Adipocyte (in vitro differentiated cells): ENCODE results near the gene NR4A1.
A peak's percentile ranks its signal among the peaks of the same experiment; 100 is the strongest.

Experiments
- DNase-seq: peaks from one replicate; pipeline ENCODE4 v3.0.0-alpha.2; 2015; ENCODE audit warnings: low read depth
- H3K27me3 ChIP-seq: replicated peaks from 2 replicates; pipeline ENCODE4 v1.7.0; 2013; ENCODE audit warnings: mild to moderate bottlenecking, low read length, moderate library complexity; ENCODE audit not compliant: control insufficient read depth, insufficient read depth
- H3K36me3 ChIP-seq: 2 replicates; pipeline ENCODE4 v1.7.0; 2013; ENCODE audit warnings: low read length, mild to moderate bottlenecking, moderate library complexity; ENCODE audit not compliant: control insufficient read depth, insufficient read depth, severe bottlenecking
- H3K4me1 ChIP-seq: 2 replicates; pipeline ENCODE4 v1.7.0; 2013; ENCODE audit warnings: mild to moderate bottlenecking, low read length, moderate library complexity; ENCODE audit not compliant: control insufficient read depth, insufficient read depth
- H3K4me3 ChIP-seq: 2 replicates; pipeline ENCODE4 v1.7.0; 2013; ENCODE audit warnings: mild to moderate bottlenecking, low read length, moderate library complexity
- H3K9ac ChIP-seq: 2 replicates; pipeline ENCODE4 v1.7.0; 2013; ENCODE audit warnings: mild to moderate bottlenecking, low read length, moderate library complexity
- H3K9me3 ChIP-seq: 2 replicates; pipeline ENCODE4 v1.7.0; 2013; ENCODE audit warnings: mild to moderate bottlenecking, low read length, moderate library complexity; ENCODE audit not compliant: control insufficient read depth

Gene NR4A1

DNA sequence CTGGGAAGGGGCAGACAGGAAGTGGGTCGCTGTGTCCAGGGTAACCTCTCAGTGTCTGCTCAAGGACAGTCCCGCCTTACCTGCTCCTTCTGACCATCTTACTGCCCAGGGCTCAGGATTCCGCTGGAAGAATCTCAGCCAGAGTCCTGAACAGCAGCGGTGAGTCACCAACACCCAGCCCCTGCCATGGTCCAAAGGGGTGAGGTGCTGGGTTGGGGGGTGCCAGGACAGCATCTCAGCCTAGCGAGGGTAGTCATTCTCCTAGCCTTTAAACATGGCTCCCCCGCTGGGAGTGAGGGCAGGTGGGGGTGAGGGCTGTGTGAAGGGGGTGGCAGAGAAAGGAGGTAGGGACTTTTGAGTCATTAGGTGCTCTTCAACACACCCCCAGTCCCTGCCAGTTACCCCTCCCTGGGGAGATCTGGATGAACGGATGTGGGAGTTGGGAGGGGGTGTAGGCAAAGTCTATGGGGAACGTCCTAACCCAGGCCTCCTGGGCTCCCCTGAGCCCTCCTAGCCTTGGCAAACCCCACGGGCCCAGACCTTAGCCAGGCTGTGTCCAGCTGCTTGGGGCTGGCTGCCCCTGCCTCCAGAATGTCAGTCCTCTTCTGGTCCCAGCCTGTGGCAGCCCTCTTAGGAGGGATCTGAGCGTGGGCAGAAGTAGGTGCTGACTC, 42.0 kb upstream of the NR4A1 start:
- H3K4me3 ChIP-seq = peak overlapping the region; percentile 10
- H3K4me1 ChIP-seq = peaks cover 33% of the 10 kb centered on the region
- no peaks in the 10 kb centered on the region for H3K27me3 ChIP-seq
- no peak for DNase-seq
- H3K9me3 ChIP-seq = no peaks in the 10 kb centered on the region
- H3K36me3 ChIP-seq = peaks cover 8% of the 10 kb centered on the region
- peak overlapping the region; percentile 83 for H3K9ac ChIP-seq

DNA sequence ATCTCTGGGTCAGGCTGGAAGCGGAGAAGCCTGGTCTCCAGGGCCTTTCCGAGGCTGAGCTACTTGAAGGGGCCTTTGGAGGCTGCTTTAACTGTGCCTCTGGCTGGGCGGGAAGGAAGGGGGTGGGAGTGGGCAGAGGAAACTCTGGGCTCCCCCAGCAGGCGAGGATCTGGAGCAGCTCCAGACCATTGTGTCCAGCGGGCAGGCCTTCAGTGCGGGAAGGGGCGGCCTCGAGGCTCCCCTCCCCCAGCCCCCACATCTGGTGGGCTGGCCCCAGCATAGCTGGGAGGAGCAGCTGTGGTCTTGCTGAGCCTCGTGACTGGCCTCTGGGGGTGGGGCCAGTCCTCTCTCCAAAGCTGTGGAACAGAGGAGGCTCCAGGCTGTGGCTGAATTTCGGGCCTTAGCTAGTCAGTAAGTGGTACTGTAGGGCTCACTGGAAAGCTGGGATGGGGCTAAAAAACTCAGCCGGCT, 41.1 kb upstream of the NR4A1 start:
- H3K9me3 ChIP-seq = no peaks in the 10 kb centered on the region
- H3K4me1 ChIP-seq = peaks cover 33% of the 10 kb centered on the region
- peak overlapping the region; percentile 83 for H3K9ac ChIP-seq
- H3K36me3 ChIP-seq = peaks cover 11% of the 10 kb centered on the region
- no peaks in the 10 kb centered on the region for H3K27me3 ChIP-seq
- H3K4me3 ChIP-seq = peak overlapping the region; percentile 43
- peak; percentile 88 for DNase-seq

DNA sequence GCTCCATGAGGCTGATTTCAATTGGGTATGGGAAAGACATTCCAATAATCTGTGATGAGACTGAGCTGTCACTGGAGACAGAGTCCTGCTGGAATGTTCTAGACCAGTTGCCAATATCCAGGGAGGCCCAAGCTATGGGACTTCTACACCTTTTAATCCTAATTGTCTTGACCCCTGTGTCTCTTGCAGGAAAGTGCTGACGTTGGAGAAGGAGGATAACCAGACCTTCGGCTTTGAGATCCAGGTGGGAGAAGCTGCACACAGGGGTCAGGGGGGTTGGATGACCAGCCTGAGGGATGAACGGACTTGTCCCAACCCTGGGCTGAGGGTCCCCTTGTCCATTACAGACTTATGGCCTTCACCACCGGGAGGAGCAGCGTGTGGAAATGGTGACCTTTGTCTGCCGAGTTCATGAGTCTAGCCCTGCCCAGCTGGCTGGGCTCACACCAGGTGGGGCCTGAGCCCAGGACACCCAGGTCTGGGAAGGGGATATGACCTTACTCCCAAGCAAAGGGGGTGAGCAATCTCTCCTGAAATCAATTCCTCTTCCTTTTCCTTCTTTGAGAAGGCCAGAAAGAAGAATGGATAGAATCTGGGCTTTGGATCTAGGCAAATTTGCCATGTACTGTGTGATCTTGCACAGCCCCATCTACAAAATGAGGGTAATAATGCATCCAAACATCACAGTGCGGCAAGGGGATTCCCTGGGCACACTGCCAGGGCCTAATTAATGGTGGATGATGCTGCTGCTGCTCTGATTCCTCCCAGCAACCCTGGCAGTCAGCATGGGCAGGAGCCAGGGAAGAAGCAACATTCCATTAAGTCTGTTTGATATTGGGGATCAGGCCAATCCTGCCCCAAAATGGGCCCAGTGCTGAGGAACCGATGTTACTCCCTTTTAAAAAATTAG, 40.3 kb upstream of the NR4A1 start:
- Histone ChIP-seq H3K27me3 (no peaks in the 10 kb centered on the region), H3K4me3 (peak overlapping the region; percentile 38), H3K36me3 (peaks cover 11% of the 10 kb centered on the region), H3K4me1 (peaks cover 33% of the 10 kb centered on the region), H3K9ac (peak overlapping the region; percentile 83), H3K9me3 (no peaks in the 10 kb centered on the region)
- DNase-seq = no peak

DNA sequence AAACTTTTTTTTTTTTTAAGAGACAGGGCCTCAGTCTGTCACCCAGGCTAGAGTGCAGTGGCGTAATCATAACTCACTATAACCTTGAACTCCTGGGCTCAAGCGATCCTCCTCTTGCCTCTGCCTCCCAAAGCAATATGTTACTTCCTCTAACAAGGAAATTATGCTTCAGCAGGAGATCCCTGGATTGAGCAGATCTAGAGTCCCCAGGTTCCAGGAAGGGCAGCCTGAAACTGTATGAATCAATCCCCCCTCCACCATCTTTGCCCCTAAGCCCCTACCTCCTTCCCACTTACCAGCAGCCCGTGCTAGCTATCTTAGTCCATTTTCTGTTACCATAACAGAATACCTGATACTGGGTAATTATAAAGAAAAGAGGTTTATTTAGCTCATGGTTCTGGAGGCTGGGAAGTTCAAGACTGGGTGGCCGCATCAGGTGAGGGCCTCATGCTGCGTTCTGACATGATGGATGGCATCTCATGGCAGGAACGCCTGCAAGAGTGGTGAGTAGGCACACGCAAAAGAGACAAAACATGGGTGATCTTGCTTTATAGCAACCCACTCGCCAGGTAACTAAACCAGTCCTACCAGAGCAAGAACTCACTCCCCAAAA, 39.5 kb upstream of the NR4A1 start:
- Histone ChIP-seq H3K9ac (no peak overlapping the region), H3K4me1 (peaks cover 30% of the 10 kb centered on the region), H3K36me3 (peaks cover 11% of the 10 kb centered on the region), H3K9me3 (no peaks in the 10 kb centered on the region), H3K27me3 (no peaks in the 10 kb centered on the region), H3K4me3 (no peak overlapping the region)
- DNase-seq = no peak

DNA sequence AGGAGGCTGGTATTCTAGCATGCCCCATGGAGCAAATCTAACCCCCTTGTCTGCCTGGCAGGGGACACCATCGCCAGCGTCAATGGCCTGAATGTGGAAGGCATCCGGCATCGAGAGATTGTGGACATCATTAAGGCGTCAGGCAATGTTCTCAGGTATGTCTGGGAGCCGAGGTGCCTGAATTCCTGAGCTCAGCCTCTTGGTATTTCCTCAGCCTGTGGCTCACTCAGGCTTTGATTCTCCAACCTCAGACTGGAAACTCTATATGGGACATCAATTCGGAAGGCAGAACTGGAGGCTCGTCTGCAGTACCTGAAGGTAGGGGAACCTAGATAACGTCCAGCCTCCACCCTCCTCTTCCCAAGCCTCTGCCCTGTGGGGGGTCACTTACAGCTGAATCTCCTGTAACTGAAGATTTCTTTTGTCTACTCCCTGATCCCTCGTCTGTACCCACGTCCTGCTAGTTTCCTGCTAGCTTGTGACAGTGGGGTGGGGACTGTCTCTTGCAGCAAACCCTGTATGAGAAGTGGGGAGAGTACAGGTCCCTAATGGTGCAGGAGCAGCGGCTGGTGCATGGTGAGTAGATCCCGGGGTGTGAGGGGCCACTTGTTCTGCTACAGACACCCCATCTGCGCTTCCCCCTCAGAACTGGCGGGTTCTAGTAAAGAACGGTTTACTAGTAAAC, 37.5 kb upstream of the NR4A1 start:
- no peaks in the 10 kb centered on the region for H3K9me3 ChIP-seq
- no peaks in the 10 kb centered on the region for H3K27me3 ChIP-seq
- H3K4me3 ChIP-seq = no peak overlapping the region
- H3K4me1 ChIP-seq = peaks cover 26% of the 10 kb centered on the region
- no peak for DNase-seq
- peaks cover 11% of the 10 kb centered on the region for H3K36me3 ChIP-seq
- H3K9ac ChIP-seq = no peak overlapping the region

DNA sequence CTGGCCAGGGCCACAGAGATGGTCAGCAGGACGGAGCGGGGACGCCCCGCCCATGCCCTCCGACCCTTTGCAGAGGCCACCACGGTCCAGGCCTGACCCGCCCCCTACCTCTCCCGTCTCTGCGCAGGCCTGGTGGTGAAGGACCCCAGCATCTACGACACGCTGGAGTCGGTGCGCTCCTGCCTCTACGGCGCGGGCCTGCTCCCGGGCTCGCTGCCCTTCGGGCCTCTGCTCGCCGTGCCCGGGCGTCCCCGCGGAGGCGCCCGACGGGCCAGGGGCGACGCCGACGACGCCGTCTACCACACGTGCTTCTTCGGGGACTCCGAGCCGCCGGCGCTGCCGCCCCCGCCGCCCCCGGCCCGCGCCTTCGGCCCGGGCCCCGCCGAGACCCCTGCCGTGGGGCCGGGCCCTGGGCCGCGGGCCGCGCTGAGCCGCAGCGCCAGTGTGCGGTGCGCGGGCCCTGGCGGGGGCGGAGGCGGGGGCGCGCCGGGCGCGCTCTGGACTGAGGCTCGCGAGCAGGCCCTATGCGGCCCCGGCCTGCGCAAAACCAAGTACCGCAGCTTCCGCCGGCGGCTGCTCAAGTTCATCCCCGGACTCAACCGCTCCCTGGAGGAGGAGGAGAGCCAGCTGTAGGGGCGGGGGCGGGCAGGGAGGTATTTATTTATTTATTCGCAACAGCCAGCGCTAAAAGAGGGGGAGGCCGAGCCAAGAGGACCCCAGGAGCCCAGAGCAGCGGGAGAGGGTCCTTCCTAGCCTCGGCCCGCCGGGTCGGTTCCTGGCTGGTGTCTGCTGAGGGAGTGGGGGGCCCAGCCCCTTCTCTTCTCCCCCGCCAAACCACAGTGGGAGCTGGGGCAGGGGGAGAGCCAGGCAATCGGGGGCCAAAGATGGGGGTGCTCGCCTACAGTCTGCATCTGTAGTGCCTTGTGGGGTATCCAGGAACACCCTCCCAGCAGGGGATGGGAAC, 36.4 kb upstream of the NR4A1 start:
- no peaks in the 10 kb centered on the region for H3K9me3 ChIP-seq
- peaks cover 15% of the 10 kb centered on the region for H3K4me1 ChIP-seq
- no peak overlapping the region for H3K4me3 ChIP-seq
- H3K27me3 ChIP-seq = no peaks in the 10 kb centered on the region
- no peak overlapping the region for H3K9ac ChIP-seq
- H3K36me3 ChIP-seq = peaks cover 11% of the 10 kb centered on the region
- DNase-seq = no peak

DNA sequence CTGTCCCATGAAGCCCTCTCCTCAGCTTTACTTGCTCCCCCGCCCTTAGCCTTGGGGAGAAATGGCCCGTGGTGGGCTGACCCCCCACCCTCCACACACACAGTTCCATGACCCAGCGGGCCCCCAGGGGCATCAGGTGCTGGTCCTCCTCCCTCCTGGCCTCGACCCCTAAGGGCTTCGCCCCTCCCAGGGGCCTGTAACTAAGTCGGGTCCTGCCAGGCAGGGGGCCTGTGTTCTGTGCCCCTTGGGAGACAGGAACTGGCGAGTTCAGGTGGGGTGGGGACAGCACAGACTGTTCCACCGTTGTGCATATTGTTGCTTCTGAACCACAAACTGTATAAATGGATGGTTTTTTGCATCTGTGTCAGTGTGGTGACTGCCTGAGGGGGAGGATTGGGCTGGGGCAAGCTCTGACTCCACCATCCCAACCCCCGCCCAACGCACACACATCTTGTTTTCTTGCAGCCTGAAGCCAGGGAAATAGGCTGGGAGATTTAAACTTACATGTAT, 35.7 kb upstream of the NR4A1 start:
- no peak overlapping the region for H3K9ac ChIP-seq
- peaks cover 11% of the 10 kb centered on the region for H3K36me3 ChIP-seq
- H3K4me1 ChIP-seq = peaks cover 7% of the 10 kb centered on the region
- H3K9me3 ChIP-seq = no peaks in the 10 kb centered on the region
- no peaks in the 10 kb centered on the region for H3K27me3 ChIP-seq
- no peak overlapping the region for H3K4me3 ChIP-seq
- DNase-seq = no peak

DNA sequence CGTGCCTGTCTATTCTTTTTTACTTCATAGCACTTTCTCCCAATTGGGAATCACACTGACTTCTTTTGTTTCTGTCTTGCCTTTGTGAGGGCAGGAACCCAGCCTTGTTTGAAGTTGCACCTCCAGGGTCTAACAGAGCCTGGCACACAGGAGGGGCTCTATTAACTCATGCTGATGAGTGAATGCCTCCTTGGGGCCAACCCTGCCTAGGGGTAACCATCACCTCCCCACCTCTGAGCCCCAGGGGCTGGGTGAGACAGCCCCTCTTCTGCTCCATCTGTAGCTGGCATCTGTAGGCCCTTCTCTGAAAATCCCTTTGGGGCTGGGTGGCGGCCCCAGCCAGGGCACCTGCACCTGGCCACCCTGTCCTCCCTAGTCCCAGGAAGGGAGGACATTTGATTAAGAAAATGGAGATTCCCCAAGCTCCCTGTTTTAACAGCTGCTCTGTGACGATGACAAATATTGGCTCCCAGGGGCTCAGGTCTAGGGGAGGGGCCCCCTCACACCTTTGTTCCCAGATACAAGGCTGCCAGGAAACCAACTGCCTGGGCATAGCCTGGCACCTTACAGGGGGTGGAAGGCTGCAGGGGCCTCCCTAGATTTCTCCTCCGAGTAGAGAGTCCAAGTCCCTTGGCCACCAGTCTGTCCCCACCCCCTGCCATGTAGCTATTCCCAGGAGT, 32.7 kb upstream of the NR4A1 start:
- no peaks in the 10 kb centered on the region for H3K27me3 ChIP-seq
- H3K36me3 ChIP-seq = peaks cover 9% of the 10 kb centered on the region
- H3K9me3 ChIP-seq = no peaks in the 10 kb centered on the region

DNA sequence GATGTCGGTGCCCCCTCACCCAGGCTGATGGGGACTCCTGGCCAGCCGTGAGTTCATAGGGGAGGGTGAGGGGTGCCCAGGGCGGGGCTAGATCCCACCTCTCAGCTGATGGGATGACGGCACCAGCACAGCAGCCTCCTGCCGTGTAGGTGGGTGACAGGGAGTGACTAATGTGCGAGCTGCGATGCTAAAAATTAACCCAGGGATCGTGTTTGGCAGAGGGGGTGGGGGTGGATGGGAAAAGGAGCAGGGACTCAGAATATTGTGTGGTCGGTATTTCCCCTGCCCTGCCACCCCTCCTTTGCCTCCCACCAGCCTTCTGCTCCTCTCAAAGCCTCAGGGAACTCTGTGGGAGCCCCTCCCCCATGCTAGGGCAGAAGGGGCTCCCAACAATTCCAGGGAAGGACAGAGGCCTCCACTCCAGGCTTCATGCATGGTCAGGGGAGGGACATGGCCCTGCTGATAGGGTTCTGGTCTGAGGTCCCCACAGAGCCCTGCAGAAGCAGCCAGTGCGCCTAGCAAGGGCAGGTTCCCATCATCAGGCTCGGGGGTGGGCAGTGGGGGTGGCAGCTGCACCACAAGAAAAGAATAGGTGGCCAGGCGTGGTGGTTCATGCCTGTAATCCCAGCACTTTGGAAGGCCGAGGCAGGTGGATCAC, 32.0 kb upstream of the NR4A1 start:
- H3K9me3 ChIP-seq = no peaks in the 10 kb centered on the region
- DNase-seq = no peak
- peaks cover 5% of the 10 kb centered on the region for H3K4me1 ChIP-seq
- H3K9ac ChIP-seq = no peak overlapping the region
- peaks cover 3% of the 10 kb centered on the region for H3K36me3 ChIP-seq
- H3K4me3 ChIP-seq = no peak overlapping the region
- no peaks in the 10 kb centered on the region for H3K27me3 ChIP-seq

More for the DNA sequence above, 32.7 kb upstream of the NR4A1 start:
- Histone ChIP-seq H3K4me1 (no peaks in the 10 kb centered on the region), H3K4me3 (no peak overlapping the region), H3K9ac (no peak overlapping the region)
- DNase-seq = no peak
